Mesodermal cell (in vitro differentiated cells): ENCODE data around the gene RNF126.
"Not testable (repeated sequence)": the region's sequence is repeated elsewhere in the genome, so short reads cannot be mapped to it uniquely, and the experiment has no call there.

Experiments
- H3K27ac ChIP-seq: 2 replicates; pipeline ENCODE4 v1.7.0; 2013; ENCODE audit warnings: mild to moderate bottlenecking, low read depth, low read length, moderate library complexity; ENCODE audit not compliant: severe bottlenecking
- H3K36me3 ChIP-seq: 2 replicates; pipeline ENCODE4 v1.7.1; 2013; ENCODE audit warnings: mild to moderate bottlenecking, low read length, moderate library complexity; ENCODE audit not compliant: control insufficient read depth, insufficient read depth
- H3K4me1 ChIP-seq: one replicate; pipeline ENCODE4 v1.7.1; 2013; ENCODE audit warnings: mild to moderate bottlenecking, low read length; ENCODE audit not compliant: insufficient read depth, control insufficient read depth, poor library complexity, severe bottlenecking
- H3K4me3 ChIP-seq: 2 replicates; pipeline ENCODE4 v1.7.0; 2013; ENCODE audit warnings: low read length, control low read depth, mild to moderate bottlenecking; ENCODE audit not compliant: insufficient read depth, poor library complexity, severe bottlenecking; ENCODE audit errors: extremely low read depth
- H3K9me3 ChIP-seq: 2 replicates; pipeline ENCODE4 v1.7.1; 2013; ENCODE audit warnings: mild to moderate bottlenecking, low read length, moderate library complexity; ENCODE audit not compliant: control insufficient read depth
- WGBS, 2 experiments: methylation state at CpG; one replicate each; pipeline ENCODE4 v1.1.5; 2013; ENCODE audit warnings: missing lambda C conversion rate in 2 of 2; ENCODE audit not compliant: insufficient coverage in 2 of 2; 5-methylcytosine and 5-hydroxymethylcytosine counted together

RNF126 gene

DNA sequence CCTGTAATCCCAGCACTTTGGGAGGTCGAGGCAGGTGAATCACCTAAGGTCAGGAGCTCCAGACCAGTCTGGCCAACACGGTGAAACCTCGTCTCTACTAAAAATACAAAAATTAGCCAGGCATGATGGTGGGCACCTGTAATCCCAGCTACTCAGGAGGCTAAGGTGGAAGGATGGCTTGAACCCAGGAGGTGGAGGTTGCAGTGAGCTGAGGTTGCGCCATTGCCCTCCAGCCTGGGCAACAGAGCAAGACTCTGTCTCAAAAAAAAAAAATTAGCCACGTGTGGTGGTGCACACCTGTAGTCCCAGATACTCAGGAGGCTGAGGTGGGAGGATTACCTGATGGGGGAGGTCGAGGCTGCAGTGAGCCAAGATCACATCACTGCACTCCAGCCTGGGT is 39.8 kb upstream of the RNF126 start:
- H3K4me3 ChIP-seq, H3K27ac ChIP-seq, H3K36me3 ChIP-seq, H3K9me3 ChIP-seq, H3K4me1 ChIP-seq: not testable (repeated sequence)
- WGBS, 2 experiments, result 81 to 85% methylated on average over 3 to 4 of the region's 6 CpGs

- H3K4me3 ChIP-seq, H3K9me3 ChIP-seq: not testable (repeated sequence)
- WGBS, 2 experiments, result 72 to 80% methylated on average over 8 to 9 of the region's 14 CpGs
These were observed 36.9 kb upstream of the RNF126 start for GRCh38 chr19:699885-700284.

DNA sequence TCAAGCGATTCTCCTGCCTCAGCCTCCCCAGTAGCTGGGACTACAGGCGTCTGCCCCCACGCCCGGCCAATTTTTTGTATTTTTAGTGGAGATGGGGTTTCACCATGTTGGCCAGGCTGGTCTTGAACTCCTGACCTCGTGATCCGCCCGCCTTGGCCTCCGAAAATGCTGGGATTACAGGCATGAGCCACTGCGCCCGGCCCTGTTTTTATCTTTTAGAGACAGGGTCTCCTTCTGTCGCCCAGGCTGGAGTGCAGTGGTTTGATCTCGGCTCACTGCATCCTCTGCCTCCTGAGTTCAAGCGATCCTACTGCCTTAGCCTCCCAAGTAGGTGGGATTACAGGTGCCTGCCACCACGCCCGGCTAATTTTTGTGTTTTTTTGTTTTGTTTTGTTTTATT is 35.5 kb upstream of the RNF126 start:
- not testable (repeated sequence) for H3K9me3 ChIP-seq, H3K27ac ChIP-seq, H3K4me1 ChIP-seq, H3K4me3 ChIP-seq, H3K36me3 ChIP-seq
- 94 to 97% methylated on average over 12 of the region's 15 CpGs for WGBS, 2 experiments

More at GRCh38 chr19:699885-700284, 36.9 kb upstream of the RNF126 start:
- not testable (repeated sequence) for H3K36me3 ChIP-seq, H3K4me1 ChIP-seq, H3K27ac ChIP-seq

GRCh38 chr19:695352-695949 is 32.4 kb upstream of the RNF126 start, which contains the start of gene PRSS57:
TSS of gene PRSS57 (minus strand) at chr19:695452. CDS start at chr19:695430, 22 bp downstream.
- WGBS, 2 experiments, result 86 to 91% methylated on average over 23 to 26 of the region's 31 CpGs

GRCh38 chr19:694481-695351 is 31.7 kb upstream of the RNF126 start:
- WGBS, 2 experiments, result 80 to 81% methylated on average over 26 to 37 of the region's 41 CpGs
- no peaks in the 10 kb centered on the region for H3K9me3 ChIP-seq
- H3K4me1 ChIP-seq, result no peaks in the 10 kb centered on the region
- no peaks in the 10 kb centered on the region for H3K36me3 ChIP-seq
- no peak overlapping the region for H3K27ac ChIP-seq
- H3K4me3 ChIP-seq, result no peak overlapping the region

More at GRCh38 chr19:695352-695949, 32.4 kb upstream of the RNF126 start, which contains the start of gene PRSS57:
- no peaks in the 10 kb centered on the region for H3K4me1 ChIP-seq
- no peak within 1 kb of the TSS for H3K4me3 ChIP-seq
- no peak within 1 kb of the TSS for H3K27ac ChIP-seq
- H3K36me3 ChIP-seq, result no peaks in the 10 kb centered on the region
- H3K9me3 ChIP-seq, result no peaks in the 10 kb centered on the region

GRCh38 chr19:690203-690602 is 27.2 kb upstream of the RNF126 start:
- Histone ChIP-seq H3K36me3 (no peaks in the 10 kb centered on the region), H3K27ac (no peak overlapping the region), H3K4me1 (no peaks in the 10 kb centered on the region), H3K4me3 (no peak overlapping the region), H3K9me3 (no peaks in the 10 kb centered on the region)
- WGBS, 2 experiments, result 78 to 83% methylated on average over 13 to 16 of the region's 18 CpGs

- H3K4me1 ChIP-seq, result no peaks in the 10 kb centered on the region
- H3K4me3 ChIP-seq, result no peak overlapping the region
- no peaks in the 10 kb centered on the region for H3K36me3 ChIP-seq
- H3K27ac ChIP-seq, result no peak overlapping the region
- no peaks in the 10 kb centered on the region for H3K9me3 ChIP-seq
- 88 to 94% methylated on average over 11 to 17 of the region's 17 CpGs for WGBS, 2 experiments
These were observed 26.0 kb upstream of the RNF126 start for GRCh38 chr19:688992-689391.

DNA sequence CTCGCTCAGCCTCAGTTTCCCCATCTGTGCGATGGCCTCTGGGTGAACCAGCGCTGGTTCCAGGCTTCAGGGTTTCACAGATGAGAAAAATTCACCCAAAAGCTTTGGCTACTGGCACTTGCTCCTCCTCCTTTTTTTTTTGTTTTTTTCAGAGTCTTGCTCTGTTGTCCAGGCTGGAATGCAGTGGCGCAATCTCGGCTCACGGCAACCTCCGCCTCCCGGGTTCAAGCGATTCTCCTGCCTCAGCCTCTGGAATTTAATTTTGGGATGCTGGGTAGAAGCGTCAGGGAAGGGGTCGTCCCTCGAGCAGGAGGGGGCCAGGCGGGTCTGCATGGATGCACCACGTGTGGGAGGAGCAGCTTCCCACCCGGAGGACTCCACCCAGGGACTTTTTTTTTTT is 25.2 kb upstream of the RNF126 start:
- 88% methylated on average over 9 to 10 of the region's 15 CpGs for WGBS, 2 experiments
- Histone ChIP-seq H3K4me1 (no peaks in the 10 kb centered on the region), H3K27ac (no peak overlapping the region), H3K9me3 (no peaks in the 10 kb centered on the region), H3K36me3 (no peaks in the 10 kb centered on the region), H3K4me3 (no peak overlapping the region)

GRCh38 chr19:687569-688166 is 24.7 kb upstream of the RNF126 start:
- H3K9me3 ChIP-seq, result no peaks in the 10 kb centered on the region
- no peak overlapping the region for H3K27ac ChIP-seq
- no peaks in the 10 kb centered on the region for H3K4me1 ChIP-seq
- 89 to 90% methylated on average over 8 to 11 of the region's 11 CpGs for WGBS, 2 experiments
- H3K4me3 ChIP-seq, result no peak overlapping the region
- no peaks in the 10 kb centered on the region for H3K36me3 ChIP-seq

- WGBS, 2 experiments, result 85 to 87% methylated on average over 16 of the region's 17 CpGs
- Histone ChIP-seq H3K4me1 (no peaks in the 10 kb centered on the region), H3K9me3 (no peaks in the 10 kb centered on the region), H3K36me3 (no peaks in the 10 kb centered on the region), H3K27ac (no peak overlapping the region), H3K4me3 (no peak overlapping the region)
These were observed 23.7 kb upstream of the RNF126 start for GRCh38 chr19:686589-687297.
